Trophoblast cell (in vitro differentiated cells and primary cell): ENCODE results near the gene SMAD4.
"Not testable (repeated sequence)": the region's sequence is repeated elsewhere in the genome, so short reads cannot be mapped to it uniquely, and the experiment has no call there.

Source experiments
- DNase-seq, 2 donors: peaks; one replicate each; pipeline ENCODE4 v3.0.0-alpha.2; 2016
- H2AFZ ChIP-seq: 2 replicates; pipeline ENCODE4 v1.6.1; 2013; ENCODE audit warnings: low read length, moderate library complexity, mild to moderate bottlenecking; ENCODE audit not compliant: insufficient read depth, poor library complexity
- H2AK5ac ChIP-seq: 2 replicates; pipeline ENCODE4 v1.6.1; 2013; ENCODE audit warnings: mild to moderate bottlenecking, low read length
- H2BK120ac ChIP-seq: 2 replicates; pipeline ENCODE4 v1.6.1; 2013; ENCODE audit warnings: low read length, mild to moderate bottlenecking, moderate library complexity; ENCODE audit not compliant: insufficient read depth, poor library complexity
- H2BK12ac ChIP-seq: 2 replicates; pipeline ENCODE4 v1.6.1; 2013; ENCODE audit warnings: mild to moderate bottlenecking, low read length, moderate library complexity
- H2BK5ac ChIP-seq: 2 replicates; pipeline ENCODE4 v1.6.1; 2013; ENCODE audit warnings: low read length, low read depth, moderate library complexity, mild to moderate bottlenecking; ENCODE audit not compliant: poor library complexity
- H3K14ac ChIP-seq: 2 replicates; pipeline ENCODE4 v1.6.1; 2013; ENCODE audit warnings: mild to moderate bottlenecking, low read length
- H3K18ac ChIP-seq: 2 replicates; pipeline ENCODE4 v1.6.1; 2013; ENCODE audit warnings: mild to moderate bottlenecking, low read length
- H3K23ac ChIP-seq: 2 replicates; pipeline ENCODE4 v1.6.1; 2013; ENCODE audit warnings: low read length
- H3K27ac ChIP-seq: 2 replicates; pipeline ENCODE4 v1.5.1; 2013; ENCODE audit warnings: low read depth, mild to moderate bottlenecking, inconsistent platforms, low read length, moderate library complexity
- H3K27me3 ChIP-seq: 2 replicates; pipeline ENCODE4 v1.6.1; 2013; ENCODE audit warnings: inconsistent platforms, mild to moderate bottlenecking, low read length, moderate library complexity; ENCODE audit not compliant: insufficient read depth
- H3K36me3 ChIP-seq, 2 experiments: 1 replicate in 1 of 2; 2 replicates in 1 of 2; pipeline ENCODE4 v1.6.1; 2013; ENCODE audit warnings: low read length in 2 of 2, mild to moderate bottlenecking in 2 of 2, moderate library complexity in 1 of 2; ENCODE audit not compliant: insufficient read depth in 2 of 2, control insufficient read depth in 1 of 2
- H3K4ac ChIP-seq: 2 replicates; pipeline ENCODE4 v1.6.1; 2013; ENCODE audit warnings: low read depth, mild to moderate bottlenecking, low read length, moderate library complexity
- H3K4me1 ChIP-seq, 2 experiments: 1 replicate in 1 of 2; 2 replicates in 1 of 2; pipeline ENCODE4 v1.6.1; 2013; ENCODE audit warnings: low read length in 2 of 2, mild to moderate bottlenecking in 2 of 2, moderate library complexity in 1 of 2; ENCODE audit not compliant: insufficient read depth in 2 of 2, control insufficient read depth in 1 of 2
- H3K4me2 ChIP-seq: 2 replicates; pipeline ENCODE4 v1.6.1; 2013; ENCODE audit warnings: inconsistent platforms, mild to moderate bottlenecking, low read length, moderate library complexity
- H3K4me3 ChIP-seq: 2 replicates; pipeline ENCODE4 v1.5.1; 2013; ENCODE audit warnings: mild to moderate bottlenecking, low read depth, low read length, inconsistent platforms
- H3K79me1 ChIP-seq: one replicate; pipeline ENCODE4 v1.6.1; 2013; ENCODE audit warnings: low read length
- H3K79me2 ChIP-seq: 2 replicates; pipeline ENCODE4 v1.6.1; 2013; ENCODE audit warnings: low read length, mild to moderate bottlenecking; ENCODE audit not compliant: control insufficient read depth, insufficient read depth, poor library complexity
- H3K9ac ChIP-seq: 2 replicates; pipeline ENCODE4 v1.6.1; 2013; ENCODE audit warnings: mild to moderate bottlenecking, low read length
- H3K9me3 ChIP-seq: 2 replicates; pipeline ENCODE4 v1.6.1; 2013; ENCODE audit warnings: low read depth, mild to moderate bottlenecking, control low read depth, inconsistent platforms, low read length; ENCODE audit not compliant: insufficient read depth
- H4K12ac ChIP-seq: 2 replicates; pipeline ENCODE4 v1.6.1; 2013; ENCODE audit warnings: low read depth, mild to moderate bottlenecking, low read length, moderate library complexity
- H4K8ac ChIP-seq: 2 replicates; pipeline ENCODE4 v1.6.1; 2013; ENCODE audit warnings: low read depth, mild to moderate bottlenecking, low read length, moderate library complexity
- H4K91ac ChIP-seq: one replicate; pipeline ENCODE4 v1.6.1; 2013; ENCODE audit warnings: low read depth, mild to moderate bottlenecking, low read length, moderate library complexity
- WGBS: extraction: QIAGEN DNeasy Blood & Tissue Kit; methylation state at CpG from one replicate; pipeline ENCODE4 v1.1.7; 2013; ENCODE audit warnings: missing lambda C conversion rate; ENCODE audit not compliant: insufficient read length, insufficient coverage; ENCODE audit errors: extremely low coverage; 5-methylcytosine and 5-hydroxymethylcytosine counted together

The SMAD4 gene

GRCh38 chr18:51119561-51119960 lies 89.5 kb downstream of the SMAD4 start:
- H3K79me2 ChIP-seq, H4K12ac ChIP-seq, H3K27me3 ChIP-seq, H3K4me2 ChIP-seq, H2BK12ac ChIP-seq, H3K9me3 ChIP-seq, H3K23ac ChIP-seq, H3K14ac ChIP-seq, H2BK120ac ChIP-seq, H4K91ac ChIP-seq, H3K9ac ChIP-seq, H3K36me3 ChIP-seq, H3K4me1 ChIP-seq, H4K8ac ChIP-seq, H3K27ac ChIP-seq, H2BK5ac ChIP-seq, DNase-seq, H3K79me1 ChIP-seq, H2AK5ac ChIP-seq, H3K4me3 ChIP-seq, H3K18ac ChIP-seq, H2AFZ ChIP-seq, H3K4ac ChIP-seq: not testable (repeated sequence)
- WGBS: no CpG with 5 or more reads among the region's 11 CpGs

- not testable (repeated sequence) for H3K9ac ChIP-seq, H2BK5ac ChIP-seq, H3K79me2 ChIP-seq, H2BK120ac ChIP-seq, H3K36me3 ChIP-seq, H3K14ac ChIP-seq, H3K4me2 ChIP-seq, H2BK12ac ChIP-seq, H3K4me3 ChIP-seq, H3K4ac ChIP-seq, H3K27ac ChIP-seq, H3K9me3 ChIP-seq, H3K23ac ChIP-seq, H4K91ac ChIP-seq, H4K12ac ChIP-seq, H3K4me1 ChIP-seq, DNase-seq, H3K18ac ChIP-seq, H2AK5ac ChIP-seq, H3K27me3 ChIP-seq, H4K8ac ChIP-seq, H2AFZ ChIP-seq, H3K79me1 ChIP-seq
- no CpG with 5 or more reads among the region's 16 CpGs for WGBS
These were observed 90.0 kb downstream of the SMAD4 start for GRCh38 chr18:51119976-51120375.

- H3K4me1 ChIP-seq: peaks cover 0 to 2% of the 10 kb centered on the region in 2 experiments
- no peak overlapping the region for H3K4me2 ChIP-seq
- no peak overlapping the region for H4K12ac ChIP-seq
- H3K27ac ChIP-seq: no peak overlapping the region
- no peaks in the 10 kb centered on the region for H3K79me1 ChIP-seq
- WGBS: no CpG with 5 or more reads among the region's 33 CpGs
- no peak overlapping the region for H2AK5ac ChIP-seq
- no peaks in the 10 kb centered on the region for H3K36me3 ChIP-seq
- no peaks in the 10 kb centered on the region for H3K79me2 ChIP-seq
- H2BK120ac ChIP-seq: no peak overlapping the region
- H2BK12ac ChIP-seq: no peak overlapping the region
- no peak overlapping the region for H4K8ac ChIP-seq
- no peak overlapping the region for H2BK5ac ChIP-seq
- no peak overlapping the region for H3K4ac ChIP-seq
- no peak overlapping the region for H3K4me3 ChIP-seq
- no peak overlapping the region for H3K23ac ChIP-seq
- no peak overlapping the region for H3K14ac ChIP-seq
- no peaks in the 10 kb centered on the region for H3K27me3 ChIP-seq
- H2AFZ ChIP-seq: no peak overlapping the region
- no peak overlapping the region for H3K18ac ChIP-seq
- no peak overlapping the region for H4K91ac ChIP-seq
- no peak overlapping the region for H3K9ac ChIP-seq
- peaks cover 5% of the 10 kb centered on the region for H3K9me3 ChIP-seq
- DNase-seq: no peak
These were observed 91.0 kb downstream of the SMAD4 start for GRCh38 chr18:51120809-51121596.

GRCh38 chr18:51121597-51121857 lies 91.5 kb downstream of the SMAD4 start:
- H3K79me1 ChIP-seq: no peaks in the 10 kb centered on the region
- no peak for DNase-seq
- H4K91ac ChIP-seq: no peak overlapping the region
- no peak overlapping the region for H3K4ac ChIP-seq
- H4K8ac ChIP-seq: no peak overlapping the region
- no peak overlapping the region for H2BK120ac ChIP-seq
- no peak overlapping the region for H3K4me2 ChIP-seq
- no peak overlapping the region for H2BK5ac ChIP-seq
- no peaks in the 10 kb centered on the region for H3K36me3 ChIP-seq
- no CpG with 5 or more reads among the region's 4 CpGs for WGBS
- H3K9ac ChIP-seq: no peak overlapping the region
- no peak overlapping the region for H3K14ac ChIP-seq
- no peaks in the 10 kb centered on the region for H3K27me3 ChIP-seq
- no peak overlapping the region for H4K12ac ChIP-seq
- H3K4me1 ChIP-seq: peaks cover 0 to 2% of the 10 kb centered on the region in 2 experiments
- H3K23ac ChIP-seq: no peak overlapping the region
- no peak overlapping the region for H2AK5ac ChIP-seq
- no peak overlapping the region for H2AFZ ChIP-seq
- H2BK12ac ChIP-seq: no peak overlapping the region
- no peaks in the 10 kb centered on the region for H3K79me2 ChIP-seq
- peaks cover 5% of the 10 kb centered on the region for H3K9me3 ChIP-seq
- H3K27ac ChIP-seq: no peak overlapping the region
- no peak overlapping the region for H3K18ac ChIP-seq
- no peak overlapping the region for H3K4me3 ChIP-seq
